ENCODE results near the gene SMIM1. TPM values are rescaled to one million over a fixed set of nuclear protein-coding genes. Genes with fewer than 3 reads are reported as not detected.

Gene SMIM1
- total RNA-seq, 2 donors from 2014 or later = 0.75 to 1.5 TPM

DNA sequence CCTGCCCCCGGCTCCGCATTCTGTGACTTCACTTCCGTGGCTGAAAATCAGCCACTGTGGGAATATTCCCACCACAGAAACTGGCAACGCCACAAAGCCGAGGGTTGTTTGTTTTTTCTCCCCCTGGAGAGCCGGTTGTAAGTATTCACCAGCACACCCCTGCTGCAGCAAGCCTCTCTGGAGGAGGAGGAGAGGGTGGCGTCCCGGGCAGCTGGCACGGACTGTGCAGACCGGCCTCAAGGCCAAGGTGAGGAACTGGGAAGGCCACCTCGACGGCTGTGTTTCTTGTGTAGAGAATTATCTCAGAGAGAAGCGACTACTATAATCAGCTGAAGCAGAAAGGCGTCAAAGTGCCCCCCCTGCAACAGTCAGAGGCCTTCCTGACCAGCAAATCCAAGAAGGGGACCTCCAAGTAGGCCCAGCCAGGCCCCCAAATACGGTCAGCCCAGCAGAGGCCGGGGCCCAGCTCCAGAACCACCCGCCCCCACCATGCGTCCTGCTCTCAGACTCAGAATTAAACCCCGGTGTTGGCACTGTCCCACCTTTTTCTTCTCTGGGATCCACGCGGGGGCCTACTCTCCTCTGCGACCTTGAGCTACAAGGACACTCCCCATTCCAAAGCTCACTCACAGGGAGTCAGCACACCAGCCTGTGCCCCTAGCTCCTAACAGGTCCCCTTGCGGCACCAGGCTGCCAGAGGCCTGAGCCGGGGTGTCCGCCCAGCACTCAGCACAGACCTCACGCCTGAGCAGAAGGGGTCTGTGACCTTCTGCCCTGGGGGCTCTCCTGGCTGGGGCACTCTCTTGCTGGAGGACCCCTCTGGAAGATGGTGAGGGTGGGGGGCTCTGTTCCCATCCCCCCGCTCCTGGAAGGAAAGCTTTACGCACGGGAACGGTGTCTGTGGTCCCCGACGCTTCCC is 1.2 kb upstream of the SMIM1 start:
- no peak for DNase-seq
- peaks cover 1% of the 10 kb centered on the region for H3K27me3 Mint-ChIP-seq

DNA sequence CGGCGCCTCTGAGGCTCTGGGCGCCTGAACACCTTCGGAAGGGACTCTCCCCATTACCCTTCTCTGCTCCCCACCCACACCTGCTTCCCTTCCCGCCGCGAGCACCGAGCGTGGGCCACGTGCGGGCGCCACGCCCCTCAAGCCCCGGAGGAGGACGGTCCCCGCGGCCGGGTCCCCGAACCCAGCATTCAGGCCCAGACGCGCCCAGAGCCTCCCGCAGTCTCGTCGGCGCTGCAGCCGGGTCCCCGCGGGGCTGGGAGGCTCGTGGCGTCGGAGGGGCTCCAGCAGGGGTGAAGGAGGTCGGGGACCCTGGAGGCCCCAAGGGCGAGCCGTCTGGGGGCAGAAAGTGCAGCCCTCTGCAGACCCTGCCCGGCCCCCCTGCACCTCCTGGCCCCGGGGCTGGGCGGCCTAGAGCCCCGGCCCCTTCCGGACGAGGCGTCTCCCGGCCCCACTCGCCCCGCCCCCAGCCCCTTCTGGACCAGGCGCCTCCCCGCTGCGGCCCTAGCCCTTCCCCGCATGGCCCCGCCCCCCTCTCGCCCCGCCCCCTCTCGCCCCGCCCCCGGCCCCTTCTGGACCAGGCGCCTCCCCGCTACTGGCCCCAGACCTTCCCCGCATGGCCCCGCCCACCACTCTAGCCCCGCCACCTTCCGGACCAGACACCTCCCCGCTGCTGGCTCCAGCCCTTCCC is 378 bp upstream of the SMIM1 start:
- Mint-ChIP-seq H3K27ac (no peak overlapping the region), H3K36me3 (ENCODE audit: low read depth) (no peaks in the 10 kb centered on the region)

More for the DNA sequence above, 1.2 kb upstream of the SMIM1 start:
- ATAC-seq = no peak
- Mint-ChIP-seq H3K27ac (no peak overlapping the region), H3K36me3 (ENCODE audit: low read depth) (no peaks in the 10 kb centered on the region), H3K4me3 (peak overlapping the region; percentile 81), H3K4me1 (peaks cover 7% of the 10 kb centered on the region)
- no peaks in the 10 kb centered on the region for H3K9me3 ChIP-seq (ENCODE audit: control insufficient read depth, low read length, poor library complexity, severe bottlenecking)

DNA sequence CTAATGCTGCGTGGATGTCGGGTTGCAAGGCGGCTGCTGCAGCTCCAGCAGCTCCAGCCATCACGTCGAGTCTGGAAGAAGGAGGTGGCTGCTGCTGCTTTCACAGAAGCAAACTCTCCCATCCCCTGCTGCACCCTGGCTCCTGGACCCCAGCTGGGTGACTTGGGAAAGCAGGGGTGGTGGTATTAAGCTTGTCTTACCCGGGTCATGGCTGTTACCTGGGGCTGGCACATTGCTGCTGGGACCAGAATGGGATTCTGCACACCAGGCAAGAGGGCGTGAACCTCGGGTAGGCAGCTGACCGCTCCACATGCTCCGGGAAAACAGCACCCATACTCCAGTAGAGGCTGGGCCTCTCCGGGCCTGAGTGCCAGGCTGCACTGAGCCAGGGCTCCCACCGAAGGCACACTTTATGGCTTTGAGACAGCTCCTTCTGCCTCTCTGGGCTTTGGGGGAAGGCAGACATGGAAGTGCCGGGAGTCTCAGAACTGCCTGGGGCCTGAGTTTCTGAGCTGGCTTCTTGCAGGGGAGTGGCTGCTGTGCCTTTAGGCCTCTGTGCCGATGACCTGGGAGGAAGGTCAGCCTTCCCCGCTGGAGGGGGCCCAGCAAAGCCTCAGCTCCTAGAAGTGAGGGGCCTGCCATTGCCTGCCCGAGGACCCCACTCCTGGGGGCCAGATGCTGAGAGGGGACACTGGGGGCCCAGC is 1.2 kb downstream of the SMIM1 start:
- DNase-seq (no peak), ATAC-seq (no peak)
- Mint-ChIP-seq H3K36me3 (ENCODE audit: low read depth) (no peaks in the 10 kb centered on the region), H3K27ac (no peak overlapping the region), H3K4me1 (peaks cover 9% of the 10 kb centered on the region), H3K27me3 (no peaks in the 10 kb centered on the region), H3K4me3 (peak overlapping the region; percentile 81)
- no peaks in the 10 kb centered on the region for H3K9me3 ChIP-seq (ENCODE audit: control insufficient read depth, low read length, poor library complexity, severe bottlenecking)

More for the DNA sequence above, 378 bp upstream of the SMIM1 start:
- Mint-ChIP-seq H3K27me3 (no peaks in the 10 kb centered on the region), H3K4me3 (peak overlapping the region; percentile 81), H3K4me1 (peaks cover 9% of the 10 kb centered on the region)
- ATAC-seq (peak; percentile 83), DNase-seq (peak; percentile 66 to 88 (median 80))
- H3K9me3 ChIP-seq (ENCODE audit: control insufficient read depth, low read length, poor library complexity, severe bottlenecking) = no peaks in the 10 kb centered on the region

DNA sequence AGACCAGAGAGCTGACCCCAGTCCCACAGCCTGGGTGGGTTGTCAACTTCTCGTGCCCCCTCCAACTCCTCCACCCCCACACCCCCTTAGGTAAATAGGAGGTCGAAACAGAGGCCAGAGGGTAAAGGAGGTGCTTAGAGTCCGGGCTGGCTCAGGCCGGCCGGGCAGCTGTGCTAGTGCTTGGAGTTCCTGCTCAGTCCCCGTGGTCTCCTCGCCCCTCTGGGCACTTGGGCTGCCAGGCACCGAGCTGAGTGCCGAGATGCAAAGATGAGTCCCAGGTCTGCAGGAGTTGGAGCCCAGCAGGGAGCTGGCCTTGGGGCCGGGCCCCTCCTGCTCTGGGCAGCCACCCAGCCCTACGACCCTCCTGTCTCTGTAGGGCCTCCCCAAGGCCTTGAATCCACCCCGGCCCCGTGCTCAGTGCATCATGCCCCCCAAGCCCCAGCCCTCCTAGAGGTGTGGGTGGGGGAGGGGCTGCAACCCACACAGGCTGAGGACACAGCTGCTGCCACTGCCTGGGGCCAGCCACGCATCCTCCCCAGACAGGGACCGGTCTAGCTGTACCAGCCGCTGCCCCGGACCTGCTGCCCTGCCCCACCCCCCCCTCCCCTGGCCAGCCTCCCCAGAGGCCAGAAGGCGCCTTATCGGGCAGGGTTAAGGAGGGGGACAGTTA is 1.9 kb downstream of the SMIM1 start:
- H3K27me3 Mint-ChIP-seq = no peaks in the 10 kb centered on the region
- no peak overlapping the region for H3K27ac Mint-ChIP-seq
- no peaks in the 10 kb centered on the region for H3K36me3 Mint-ChIP-seq (ENCODE audit: low read depth)
- no peak overlapping the region for H3K4me3 Mint-ChIP-seq
- no peak for ATAC-seq
- no peaks in the 10 kb centered on the region for H3K9me3 ChIP-seq (ENCODE audit: control insufficient read depth, low read length, poor library complexity, severe bottlenecking)
- no peak for DNase-seq
- H3K4me1 Mint-ChIP-seq = peaks cover 9% of the 10 kb centered on the region

DNA sequence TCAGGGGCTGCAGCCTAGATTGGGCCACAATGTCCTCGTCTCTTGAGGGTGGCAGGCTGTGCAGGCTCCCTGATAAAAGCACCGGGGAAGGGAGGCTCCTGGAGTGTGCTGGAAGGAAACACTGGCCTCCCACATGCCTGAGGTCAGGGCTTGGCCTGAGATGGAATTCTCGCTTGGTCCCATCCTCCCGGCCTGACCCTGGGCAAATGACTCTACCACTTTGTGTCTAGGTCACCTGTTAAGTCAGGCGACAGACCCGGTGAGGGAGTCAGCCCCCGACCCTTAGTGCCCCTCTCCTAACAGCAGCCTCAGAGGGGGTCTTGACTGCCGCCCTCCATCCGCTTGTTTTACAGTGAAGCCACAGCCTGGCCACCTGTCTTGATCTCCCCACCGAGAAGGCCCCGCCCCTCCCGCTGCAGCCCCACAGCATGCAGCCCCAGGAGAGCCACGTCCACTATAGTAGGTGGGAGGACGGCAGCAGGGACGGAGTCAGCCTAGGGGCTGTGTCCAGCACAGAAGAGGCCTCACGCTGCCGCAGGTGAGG is 2.5 kb downstream of the SMIM1 start:
- H3K9me3 ChIP-seq (ENCODE audit: control insufficient read depth, low read length, poor library complexity, severe bottlenecking) = no peaks in the 10 kb centered on the region
- Mint-ChIP-seq H3K27me3 (no peaks in the 10 kb centered on the region), H3K4me1 (peaks cover 9% of the 10 kb centered on the region), H3K4me3 (no peak overlapping the region), H3K27ac (no peak overlapping the region), H3K36me3 (ENCODE audit: low read depth) (peaks cover under 1% of the 10 kb centered on the region)
- DNase-seq = no peak
- no peak for ATAC-seq

DNA sequence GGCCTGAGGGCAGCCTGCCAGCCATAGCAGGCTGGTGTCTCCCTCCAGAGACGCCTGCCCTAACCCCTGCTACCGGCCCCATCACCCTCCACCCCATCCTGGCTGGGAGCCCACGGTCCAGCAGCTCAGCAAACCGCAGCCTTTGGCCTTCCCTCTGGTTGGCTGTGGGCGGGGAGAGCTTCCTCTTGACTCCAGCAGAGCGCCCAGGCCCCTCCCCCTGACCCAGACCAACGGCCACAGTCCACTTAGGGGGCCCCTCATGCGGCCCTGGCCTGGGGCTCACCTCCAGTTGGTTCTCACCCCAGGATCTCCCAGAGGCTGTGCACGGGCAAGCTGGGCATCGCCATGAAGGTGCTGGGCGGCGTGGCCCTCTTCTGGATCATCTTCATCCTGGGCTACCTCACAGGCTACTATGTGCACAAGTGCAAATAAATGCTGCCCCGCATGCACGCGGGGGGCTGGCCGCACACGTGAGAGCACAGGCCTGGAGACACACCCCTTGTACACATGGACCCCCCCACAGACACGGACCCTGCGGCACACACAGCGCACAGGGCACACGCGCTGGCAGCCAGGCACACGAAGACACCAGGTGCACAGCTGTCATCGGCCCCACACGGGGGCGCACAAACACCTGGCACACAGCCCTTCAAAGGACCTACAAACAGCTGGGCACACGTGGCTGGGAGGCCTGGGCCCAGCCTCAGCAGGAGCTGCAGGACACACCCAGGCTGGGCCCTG is 3.1 kb downstream of the SMIM1 start:
- H3K27me3 Mint-ChIP-seq = no peaks in the 10 kb centered on the region
- no peak overlapping the region for H3K27ac Mint-ChIP-seq
- peak; percentile 48 for ATAC-seq

DNA sequence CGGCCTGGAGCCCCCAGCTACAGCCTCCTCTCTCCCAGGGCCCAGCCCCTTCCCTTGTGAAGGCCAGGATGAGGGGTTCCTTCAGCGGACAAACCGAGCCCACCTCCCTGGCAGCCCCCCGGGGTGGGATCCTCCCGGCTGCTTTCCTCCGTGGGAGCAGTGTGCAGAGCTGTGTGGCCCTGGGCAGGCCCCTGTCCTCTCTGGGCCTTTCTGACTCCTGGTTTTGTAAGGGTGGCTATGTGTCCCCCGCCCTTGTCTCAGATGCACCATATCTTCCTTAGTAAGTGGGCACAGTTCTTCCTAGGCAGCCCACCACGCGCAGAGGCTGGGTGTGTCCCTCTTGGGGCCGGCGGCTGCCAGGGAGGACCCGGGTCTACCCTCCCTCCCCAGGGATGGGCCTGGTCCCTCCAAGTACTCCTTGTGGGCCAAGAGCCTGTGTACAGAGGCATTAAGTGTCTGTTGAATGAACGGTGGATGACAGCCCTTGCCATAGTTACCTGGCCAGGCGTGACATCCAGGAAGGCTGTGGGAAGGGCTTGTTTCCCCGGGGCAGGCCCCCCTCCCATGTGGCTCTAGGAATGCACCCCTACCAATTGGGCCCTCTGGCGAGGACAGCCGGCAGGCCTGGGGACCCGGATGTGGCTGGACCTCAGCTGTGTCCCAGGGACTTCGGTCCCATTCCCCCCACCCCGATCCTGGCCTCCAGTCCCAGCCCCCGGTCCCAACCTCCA is 3.8 kb downstream of the SMIM1 start:
- Mint-ChIP-seq H3K4me3 (no peak overlapping the region), H3K27me3 (no peaks in the 10 kb centered on the region), H3K27ac (peak overlapping the region; percentile 16), H3K36me3 (ENCODE audit: low read depth) (peaks cover 5% of the 10 kb centered on the region), H3K4me1 (peaks cover 9% of the 10 kb centered on the region)
- no peak for ATAC-seq
- H3K9me3 ChIP-seq (ENCODE audit: control insufficient read depth, low read length, poor library complexity, severe bottlenecking) = no peaks in the 10 kb centered on the region
- no peak for DNase-seq

More for the DNA sequence above, 3.1 kb downstream of the SMIM1 start:
- Mint-ChIP-seq H3K4me1 (peaks cover 9% of the 10 kb centered on the region), H3K36me3 (ENCODE audit: low read depth) (peaks cover 2% of the 10 kb centered on the region), H3K4me3 (no peak overlapping the region)
- no peaks in the 10 kb centered on the region for H3K9me3 ChIP-seq (ENCODE audit: control insufficient read depth, low read length, poor library complexity, severe bottlenecking)
- peak; percentile 28 to 32 (median 30) for DNase-seq

DNA sequence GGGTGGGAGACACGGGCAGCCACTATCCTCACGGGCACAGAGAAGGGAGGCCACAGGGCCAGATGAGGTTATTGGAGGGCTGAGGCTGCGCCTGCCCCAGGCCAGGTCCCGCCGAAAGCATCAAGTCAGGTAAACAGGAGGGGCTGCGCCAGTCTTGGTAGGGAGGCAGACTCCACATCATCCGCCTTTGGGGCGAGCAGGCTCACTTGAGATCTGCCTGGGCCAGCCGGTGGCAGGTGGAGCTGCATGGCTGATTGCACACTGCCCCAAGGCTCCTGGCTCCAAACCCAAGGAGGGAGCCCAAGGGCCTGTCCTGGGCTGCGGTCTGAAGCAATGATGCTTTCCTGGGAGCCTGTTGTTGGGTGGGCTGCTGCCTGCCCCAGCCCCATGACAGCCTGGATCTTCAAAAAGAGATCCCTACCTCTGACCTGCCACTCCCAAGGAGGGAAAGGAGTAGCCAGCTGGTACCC is 4.6 kb downstream of the SMIM1 start:
- no peak for DNase-seq
- H3K36me3 Mint-ChIP-seq (ENCODE audit: low read depth) = peaks cover 5% of the 10 kb centered on the region
- peak overlapping the region; percentile 16 for H3K27ac Mint-ChIP-seq

DNA sequence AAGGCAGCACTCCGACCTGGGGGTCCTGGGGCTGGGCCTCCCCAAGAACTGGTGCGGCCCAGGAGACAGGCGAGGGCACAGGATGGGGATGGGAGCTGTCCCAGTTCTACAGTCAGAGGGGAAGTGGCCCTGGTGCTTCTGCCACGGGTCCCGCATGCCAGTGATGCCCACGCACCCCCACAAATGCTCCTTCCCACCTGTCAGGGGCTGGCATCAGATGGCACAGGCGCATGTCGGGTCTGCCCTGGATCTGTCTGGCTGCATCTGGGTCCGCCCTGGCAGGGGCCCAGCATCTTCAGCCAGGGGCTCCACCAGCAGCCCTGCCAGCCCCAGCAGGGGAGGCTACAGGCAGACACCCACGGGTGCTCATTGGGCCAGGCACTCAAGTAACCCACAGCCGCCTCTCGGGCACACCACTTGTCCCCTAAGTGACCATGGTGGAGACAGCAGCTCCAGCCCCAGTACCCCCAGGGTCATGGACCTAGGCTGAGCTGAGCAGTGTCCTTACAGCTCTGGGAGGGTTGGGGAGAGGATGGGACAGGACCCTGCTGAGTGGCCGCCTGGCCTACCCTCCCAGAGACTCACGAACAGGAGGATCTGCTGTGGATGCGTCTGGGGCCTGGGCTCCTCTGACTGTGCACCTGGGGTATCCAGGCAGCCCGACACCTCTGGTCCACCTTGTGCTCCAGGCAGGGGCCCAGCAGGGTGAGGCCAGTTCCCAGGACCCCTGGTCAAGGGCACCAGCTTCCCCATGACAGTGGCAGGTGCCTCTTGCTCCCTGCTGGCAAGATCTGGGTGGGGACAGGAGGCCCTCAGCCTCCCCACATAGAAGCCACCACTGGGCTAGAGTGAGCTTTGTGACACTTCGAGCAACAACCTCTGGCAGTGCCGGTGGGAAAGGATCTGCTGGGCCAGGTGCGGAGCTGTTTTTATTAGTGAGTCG is 5.4 kb downstream of the SMIM1 start:
- DNase-seq (no peak), ATAC-seq (no peak)
- no peaks in the 10 kb centered on the region for H3K9me3 ChIP-seq (ENCODE audit: control insufficient read depth, low read length, poor library complexity, severe bottlenecking)
- no peaks in the 10 kb centered on the region for H3K27me3 Mint-ChIP-seq
- no peak overlapping the region for H3K27ac Mint-ChIP-seq
- H3K4me3 Mint-ChIP-seq = peak overlapping the region; percentile 41
- H3K4me1 Mint-ChIP-seq = peaks cover 5% of the 10 kb centered on the region
- H3K36me3 Mint-ChIP-seq (ENCODE audit: low read depth) = peaks cover 5% of the 10 kb centered on the region

More for the DNA sequence above, 4.6 kb downstream of the SMIM1 start:
- no peak for ATAC-seq
- H3K4me3 Mint-ChIP-seq = no peak overlapping the region
- H3K4me1 Mint-ChIP-seq = peaks cover 5% of the 10 kb centered on the region
- no peaks in the 10 kb centered on the region for H3K9me3 ChIP-seq (ENCODE audit: control insufficient read depth, low read length, poor library complexity, severe bottlenecking)
- H3K27me3 Mint-ChIP-seq = no peaks in the 10 kb centered on the region

DNA sequence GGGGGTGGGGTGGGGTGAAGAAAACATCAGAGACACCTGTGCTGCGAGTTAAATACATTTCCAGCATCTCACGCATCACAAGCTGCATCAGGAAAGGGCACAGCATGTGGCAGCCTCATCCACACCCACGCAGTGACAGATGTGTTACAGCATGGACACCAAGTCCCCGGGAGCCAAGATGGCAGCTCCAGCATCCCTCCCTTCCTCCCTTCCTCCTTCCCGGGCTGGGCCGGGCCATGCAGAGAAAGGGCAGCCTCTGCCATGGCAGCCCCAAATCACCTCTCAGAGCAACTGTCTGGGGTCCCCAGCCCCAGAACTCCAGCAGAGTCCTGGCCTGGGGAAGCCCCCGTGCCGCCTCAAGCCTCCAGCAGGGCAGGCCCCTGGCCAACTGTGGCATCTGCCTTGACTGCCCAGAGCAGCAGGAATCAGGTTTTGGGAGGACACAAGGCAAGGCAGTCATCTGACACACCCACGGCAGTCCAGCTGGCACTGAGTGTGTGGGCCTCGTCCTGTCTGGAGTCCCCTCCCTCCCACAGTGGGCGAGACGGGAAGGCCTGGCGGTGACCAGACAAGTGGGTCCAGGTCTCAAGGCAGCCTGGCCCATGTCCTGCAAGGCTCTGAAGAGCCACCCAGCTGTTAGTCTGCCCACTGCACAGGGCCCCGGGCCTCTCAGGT is 6.2 kb downstream of the SMIM1 start:
- Mint-ChIP-seq H3K4me1 (peaks cover 5% of the 10 kb centered on the region), H3K27me3 (no peaks in the 10 kb centered on the region), H3K36me3 (ENCODE audit: low read depth) (peaks cover 5% of the 10 kb centered on the region), H3K27ac (peak overlapping the region; percentile 11), H3K4me3 (peak overlapping the region; percentile 41)
- ATAC-seq = no peak
- no peaks in the 10 kb centered on the region for H3K9me3 ChIP-seq (ENCODE audit: control insufficient read depth, low read length, poor library complexity, severe bottlenecking)
- DNase-seq = no peak

Data from T-helper 17 cell (primary cell).